ENCODE measurements around the gene PEX14. TPM values are rescaled to one million over a fixed set of nuclear protein-coding genes. Genes with fewer than 3 reads are reported as not detected.

PEX14 gene
- total RNA-seq, 1 experiment from 2014 or later, result 27.3 TPM

GRCh38 chr1:10639011-10639774 lies 164.4 kb downstream of the PEX14 start (continued):
- TF ChIP-seq CBFB (CRISPR knock-in tag; IDR thresholded peaks at IDR 0.05; ENCODE audit: low read depth), result no peak
- TF ChIP-seq NR3C1 (CRISPR knock-in tag; conservative IDR thresholded peaks at IDR 0.05; ENCODE audit: low read depth), result no peak
- TF ChIP-seq TEAD1 (CRISPR knock-in tag; IDR thresholded peaks at IDR 0.05), result no peak
- TF ChIP-seq ZBTB21 (CRISPR knock-in tag; IDR thresholded peaks at IDR 0.05; ENCODE audit: borderline replicate concordance), result no peak
- TF ChIP-seq ERG (CRISPR knock-in tag; IDR thresholded peaks at IDR 0.05), result no peak
- no peak for TF ChIP-seq ATF3 (CRISPR knock-in tag; conservative IDR thresholded peaks at IDR 0.05)
- no peak for TF ChIP-seq NFYB (CRISPR knock-in tag; conservative IDR thresholded peaks at IDR 0.05; ENCODE audit: low read depth)
- TF ChIP-seq MYBL2 (CRISPR knock-in tag; IDR thresholded peaks at IDR 0.05), result peak; percentile 33; the same call in 1 of the 2 replicates
- no peak for TF ChIP-seq HMGA2 (CRISPR knock-in tag; IDR thresholded peaks at IDR 0.05)
- no peak for TF ChIP-seq NR2C2 (CRISPR knock-in tag; IDR thresholded peaks at IDR 0.05)
- TF ChIP-seq FOXP1 (CRISPR knock-in tag; IDR thresholded peaks at IDR 0.05; ENCODE audit: borderline replicate concordance), result no peak
- TF ChIP-seq ZNF512 (CRISPR knock-in tag; IDR thresholded peaks at IDR 0.05; ENCODE audit: borderline replicate concordance), result no peak
- no peak for TF ChIP-seq ATF1 (CRISPR knock-in tag; IDR thresholded peaks at IDR 0.05)
- 0 out of 2 replicates have a peak, but pooled peaks have one; percentile 45 for TF ChIP-seq KAT7 (CRISPR knock-in tag; IDR thresholded peaks at IDR 0.05; ENCODE audit: borderline replicate concordance)
- TF ChIP-seq TCF7 (CRISPR knock-in tag; IDR thresholded peaks at IDR 0.05; ENCODE audit: low read depth), result 0 out of 2 replicates have a peak, but pooled peaks have one; percentile 55
- TF ChIP-seq GTF2I (CRISPR knock-in tag; conservative IDR thresholded peaks at IDR 0.05), result no peak
- TF ChIP-seq ATF6 (CRISPR knock-in tag; IDR thresholded peaks at IDR 0.05), result no peak
- TF ChIP-seq PREB (CRISPR knock-in tag; IDR thresholded peaks at IDR 0.05; ENCODE audit: borderline replicate concordance), result no peak
- TF ChIP-seq JAZF1 (CRISPR knock-in tag; IDR thresholded peaks at IDR 0.05), result no peak
- no peak for TF ChIP-seq NR1H2 (CRISPR knock-in tag; IDR thresholded peaks at IDR 0.05)
- TF ChIP-seq ZNF416 (CRISPR knock-in tag; IDR thresholded peaks at IDR 0.05), result no peak
- TF ChIP-seq E2F1 (CRISPR knock-in tag; IDR thresholded peaks at IDR 0.05), result no peak
- TF ChIP-seq E2F4 (CRISPR knock-in tag; IDR thresholded peaks at IDR 0.05; ENCODE audit: borderline replicate concordance, low read depth), result no peak

Measured in WTC11 (cell line).